ENCODE measurements around the gene SMIM34. TPM values are rescaled to one million over a fixed set of nuclear protein-coding genes. Genes with fewer than 3 reads are reported as not detected.

Gene SMIM34, protein sequence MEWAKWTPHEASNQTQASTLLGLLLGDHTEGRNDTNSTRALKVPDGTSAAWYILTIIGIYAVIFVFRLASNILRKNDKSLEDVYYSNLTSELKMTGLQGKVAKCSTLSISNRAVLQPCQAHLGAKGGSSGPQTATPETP
- not detected in 2 replicates for total RNA-seq

DNA sequence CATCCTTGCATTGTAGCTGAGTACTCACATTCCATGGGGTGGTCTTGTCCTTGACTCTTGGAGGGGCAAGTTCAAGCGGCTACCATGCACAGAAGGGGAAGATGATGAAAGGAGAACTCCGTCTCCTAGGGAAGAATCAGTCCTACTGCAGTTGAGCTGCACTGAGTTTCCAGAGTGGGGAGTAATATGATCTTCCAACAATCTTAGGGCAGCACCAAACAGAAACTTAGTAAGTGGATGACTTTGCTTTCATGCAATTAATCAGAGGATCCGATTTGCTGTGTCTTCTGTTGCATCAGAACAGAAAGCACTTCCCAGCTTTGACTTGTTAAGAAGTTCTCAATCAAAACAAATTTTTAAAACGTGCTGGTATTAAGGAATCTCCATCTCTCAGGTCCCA is at the start of gene SMIM34:
Gene SMIM34, minus strand, starts transcription at position 147 of the 400 bp plus-strand sequence. Its CDS starts 112 bp downstream, at position 35.

GRCh38 chr21:34374940-34375618 is 48.7 kb downstream of the SMIM34 start, which contains the start of gene SMIM11:
SMIM11 (plus strand) TSS chr21:34375507; CDS start chr21:34379505, 3,998 bp downstream.

Other genes with a start within 250 kb of the SMIM34 start
- not detected in 2 replicates for gene KCNE2, start 59.9 kb downstream of the SMIM34 start, total RNA-seq
- gene SMIM11, start 48.4 kb downstream of the SMIM34 start, total RNA-seq: 1.2 and 3.7 TPM in 2 replicates
- 0.11 and 0.26 TPM in 2 replicates for gene KCNE1, start 88.3 kb upstream of the SMIM34 start, total RNA-seq
- gene RCAN1, start 191.2 kb upstream of the SMIM34 start, total RNA-seq: 21.8 and 32.8 TPM in 2 replicates
- not detected in 2 replicates for gene CLIC6, start 245.0 kb upstream of the SMIM34 start, total RNA-seq

Data from dermis lymphatic vessel endothelial cell (primary cell).